H1 (cell line): ENCODE data around the gene PPP3R2. TPM values are rescaled to one million over a fixed set of nuclear protein-coding genes. Genes with fewer than 3 reads are reported as not detected.
"Not testable (repeated sequence)": the region's sequence is repeated elsewhere in the genome, so short reads cannot be mapped to it uniquely, and the experiment has no call there.

Source experiments
- CTCF ChIA-PET: fragments of 300-600 bp; sonication (Branson Sonifier 250); formaldehyde crosslinking; loops from one replicate; lab custom pipeline; 2021; ENCODE audit not compliant: partially characterized antibody; lab: Charles Lee
- POLR2A ChIA-PET: fragments of 300-600 bp; sonication (Branson Sonifier 250); formaldehyde crosslinking; loops from one replicate; lab custom pipeline; 2021; ENCODE audit warnings: inconsistent platforms; ENCODE audit not compliant: partially characterized antibody; lab: Charles Lee
- DNase-seq, 2 experiments: peaks; one replicate each; pipeline versions ENCODE4 v3.0.0 to v3.0.0-alpha.2; 2010 to 2022; ENCODE audit warnings: low spot score in 2 of 2, low read depth in 1 of 2, mixed read lengths in 1 of 2
- FAIRE-seq: peaks from 2 replicates; lab custom pipeline; 2011; peaks lifted over from hg19 to GRCh38; lab: Jason Lieb, UNC
- H2AFZ ChIP-seq: 2 replicates; pipeline ENCODE4 v1.8.1; 2012; ENCODE audit warnings: low read length, inconsistent platforms
- H2AK5ac ChIP-seq: 2 replicates; pipeline ENCODE4 v1.6.1; 2013; ENCODE audit warnings: low read depth, low read length
- H2BK120ac ChIP-seq: replicated peaks from 2 replicates; pipeline ENCODE3; 2013; ENCODE audit warnings: low read depth, low read length, inconsistent platforms
- H2BK12ac ChIP-seq: 2 replicates; pipeline ENCODE4 v1.6.1; 2013; ENCODE audit warnings: low read depth, low read length
- H2BK15ac ChIP-seq: 2 replicates; pipeline ENCODE4 v1.6.1; 2013; ENCODE audit warnings: low read length
- H2BK20ac ChIP-seq: 2 replicates; pipeline ENCODE4 v1.6.1; 2013; ENCODE audit warnings: low read length
- H2BK5ac ChIP-seq: 2 replicates; pipeline ENCODE4 v1.6.1; 2013; ENCODE audit warnings: low read depth, low read length
- H3K14ac ChIP-seq: 2 replicates; pipeline ENCODE4 v1.6.1; 2013; ENCODE audit warnings: inconsistent platforms; ENCODE audit not compliant: insufficient read length
- H3K18ac ChIP-seq: 2 replicates; pipeline ENCODE4 v1.6.1; 2013; ENCODE audit warnings: low read length; ENCODE audit errors: extremely low read depth
- H3K23ac ChIP-seq: 2 replicates; pipeline ENCODE4 v1.6.1; 2013; ENCODE audit warnings: inconsistent platforms; ENCODE audit not compliant: insufficient read length
- H3K23me2 ChIP-seq: 2 replicates; pipeline ENCODE4 v1.6.1; 2013; ENCODE audit warnings: low read depth, low read length
- H3K27ac ChIP-seq: 2 replicates; pipeline ENCODE4 v1.6.1; 2011; ENCODE audit warnings: low read depth, low read length, inconsistent platforms
- H3K27me3 ChIP-seq, 4 experiments: replicated peaks in 1 of 4; 1 replicate in 1 of 4; 2 replicates in 3 of 4; pipeline versions ENCODE4 v1.6.1 to v1.8.1; 2011 to 2013; ENCODE audit warnings: low read length in 3 of 4, mild to moderate bottlenecking in 3 of 4, inconsistent platforms in 2 of 4, mixed read lengths in 2 of 4, moderate library complexity in 1 of 4; ENCODE audit not compliant: control insufficient read depth in 3 of 4, insufficient read depth in 3 of 4; ENCODE audit errors: extremely low read depth in 1 of 4
- H3K36me3 ChIP-seq, 4 experiments: 2 replicates each; pipeline versions ENCODE4 v1.6.1 to v1.8.1; 2011 to 2013; ENCODE audit warnings: mild to moderate bottlenecking in 4 of 4, low read length in 3 of 4, moderate library complexity in 2 of 4, control low read depth in 1 of 4, inconsistent platforms in 1 of 4; ENCODE audit not compliant: insufficient read depth in 4 of 4, control insufficient read depth in 2 of 4
- H3K4ac ChIP-seq: replicated peaks from 2 replicates; pipeline ENCODE3; 2013; ENCODE audit warnings: low read length, low read depth, mixed read lengths, inconsistent platforms; ENCODE audit not compliant: insufficient read length
- H3K4me1 ChIP-seq, 4 experiments: replicated peaks in 1 of 4; 1 replicate in 1 of 4; 2 replicates in 3 of 4; pipeline versions ENCODE4 v1.6.1 to v1.8.1; 2011 to 2013; ENCODE audit warnings: low read length in 3 of 4, inconsistent platforms in 2 of 4, mixed read lengths in 1 of 4; ENCODE audit not compliant: insufficient read depth in 4 of 4, control insufficient read depth in 3 of 4
- H3K4me2 ChIP-seq, 2 experiments: 2 replicates each; pipeline versions ENCODE4 v1.6.1 to v1.8.1; 2011 to 2013; ENCODE audit warnings: low read depth in 2 of 2, low read length in 2 of 2, control low read depth in 1 of 2, inconsistent platforms in 1 of 2, mild to moderate bottlenecking in 1 of 2; ENCODE audit not compliant: insufficient read depth in 1 of 2
- H3K4me3 ChIP-seq, 4 experiments: fragments of 200-600, 300-600 bp in 1 of 4; sonication (generic), shearing (Covaris generic), sonication (Bioruptor Twin) in 1 of 4; 2 replicates each; pipeline versions ENCODE4 v1.5.1 to v1.8.1; 2011 to 2016; ENCODE audit warnings: low read length in 4 of 4, low read depth in 3 of 4, control low read depth in 2 of 4, inconsistent platforms in 2 of 4, mild to moderate bottlenecking in 2 of 4, mixed read lengths in 1 of 4, moderate library complexity in 1 of 4; ENCODE audit not compliant: insufficient read depth in 2 of 4; ENCODE audit errors: extremely low read depth in 1 of 4
- H3K56ac ChIP-seq: replicated peaks from 2 replicates; pipeline ENCODE3; 2013; ENCODE audit warnings: low read depth, mild to moderate bottlenecking, mixed read lengths, low read length, inconsistent platforms; ENCODE audit not compliant: insufficient read length
- H3K79me1 ChIP-seq: 2 replicates; pipeline ENCODE4 v1.6.1; 2013; ENCODE audit warnings: low read depth, low read length, control low read depth
- H3K79me2 ChIP-seq, 2 experiments: 2 replicates each; pipeline versions ENCODE4 v1.6.1 to v1.8.1; 2012 to 2013; ENCODE audit warnings: low read length in 2 of 2, mild to moderate bottlenecking in 2 of 2, inconsistent platforms in 1 of 2; ENCODE audit not compliant: insufficient read depth in 2 of 2, control insufficient read depth in 1 of 2
- H3K9ac ChIP-seq, 4 experiments: replicated peaks in 1 of 4; 1 replicate in 1 of 4; 2 replicates in 3 of 4; pipeline versions ENCODE4 v1.6.1 to v1.8.1; 2011 to 2013; ENCODE audit warnings: low read depth in 3 of 4, low read length in 3 of 4, control low read depth in 2 of 4, mild to moderate bottlenecking in 2 of 4, moderate library complexity in 2 of 4, inconsistent platforms in 1 of 4; ENCODE audit errors: extremely low read depth in 1 of 4
- H3K9me3 ChIP-seq, 2 experiments: 2 replicates each; pipeline versions ENCODE4 v1.6.1 to v1.8.1; 2012 to 2013; ENCODE audit warnings: mild to moderate bottlenecking in 2 of 2, moderate library complexity in 2 of 2, control low read depth in 1 of 2, inconsistent platforms in 1 of 2, low read depth in 1 of 2, low read length in 1 of 2, mixed read lengths in 1 of 2; ENCODE audit not compliant: insufficient read depth in 2 of 2
- H4K20me1 ChIP-seq, 2 experiments: replicated peaks in 1 of 2; 2 replicates each; pipeline versions ENCODE3 to v1.8.1; 2011 to 2013; ENCODE audit warnings: inconsistent platforms in 2 of 2, low read length in 2 of 2, mild to moderate bottlenecking in 1 of 2; ENCODE audit not compliant: insufficient read depth in 2 of 2, control insufficient read depth in 1 of 2
- H4K5ac ChIP-seq: 2 replicates; pipeline ENCODE4 v1.6.1; 2013; ENCODE audit warnings: low read length, low read depth, mixed read lengths, inconsistent platforms; ENCODE audit not compliant: insufficient read length
- H4K8ac ChIP-seq: 2 replicates; pipeline ENCODE4 v1.8.0; 2013; ENCODE audit warnings: mild to moderate bottlenecking, moderate library complexity, low read length, inconsistent platforms; ENCODE audit not compliant: insufficient read depth; ENCODE audit errors: extremely low read depth
- H4K91ac ChIP-seq: replicated peaks from 2 replicates; pipeline ENCODE3; 2013; ENCODE audit warnings: low read length, mixed read lengths, inconsistent platforms; ENCODE audit not compliant: insufficient read length
- RAD21 ChIP-seq, 2 experiments: IDR thresholded peaks in 1 of 2; conservative IDR thresholded peaks in 1 of 2; 2 replicates each; pipeline ENCODE4 v1.6.1; 2011; ENCODE audit warnings: low read depth in 2 of 2, low read length in 2 of 2, improper control_type of control experiment in 1 of 2, inconsistent platforms in 1 of 2, mild to moderate bottlenecking in 1 of 2, moderate library complexity in 1 of 2
- WGBS, 2 experiments: shearing (Covaris generic) in 1 of 2; methylation state at CpG; one replicate each; pipeline versions ENCODE4 v1.1.6 to v1.1.7; 2013 to 2015; ENCODE audit warnings: low lambda C conversion rate in 2 of 2, mixed read lengths in 2 of 2, inconsistent platforms in 1 of 2, low coverage in 1 of 2, missing lambda C conversion rate in 1 of 2; ENCODE audit not compliant: insufficient replicate concordance in 2 of 2, insufficient coverage in 1 of 2, insufficient read length in 1 of 2; ENCODE audit errors: extremely low coverage in 1 of 2, missing lambda C conversion rate in 1 of 2; 5-methylcytosine and 5-hydroxymethylcytosine counted together
- polyA plus RNA-seq, 7 experiments: library from polyadenylated mRNA; depleted of rRNA in 3 of 7; stranded (reverse) in 5 of 7; unstranded in 2 of 7; fragments of >200 nt in 5 of 7; fragments of 200-250 nt in 2 of 7; gene quantifications; 1 replicate in 5 of 7; 2 replicates in 1 of 7; 4 replicates in 1 of 7; pipeline versions ENCODE4 v1.2.1 to v1.2.3, GENCODE V29; 2011 to 2013; ENCODE audit warnings: missing spikeins in 2 of 7, mixed read lengths in 2 of 7
- total RNA-seq: library from RNA; stranded (reverse); fragmentation: NEBNext Ultra II Directional; extraction: Animal tissue kit (Norgen Biotek cat#: 25700); gene quantifications from 2 replicates; pipeline ENCODE4 v1.2.1, GENCODE V29; 2021
- TF ChIP-seq, protein P1 (sequence below), 3 experiments: IDR thresholded peaks; 1 replicate in 2 of 3; 2 replicates in 1 of 3; pipeline versions ENCODE4 v1.5.1 to v1.6.1; 2011; ENCODE audit warnings: low read length in 3 of 3, mild to moderate bottlenecking in 3 of 3, inconsistent platforms in 2 of 3, low read depth in 1 of 3, moderate library complexity in 1 of 3; ENCODE audit not compliant: insufficient read depth in 1 of 3; ENCODE audit errors: control extremely low read depth in 1 of 3

Gene PPP3R2
- total and polyA plus RNA-seq, 2 of the 8 experiments (the other 6 are each of a cell fraction or from before 2014, with no cell fraction given): not detected

DNA sequence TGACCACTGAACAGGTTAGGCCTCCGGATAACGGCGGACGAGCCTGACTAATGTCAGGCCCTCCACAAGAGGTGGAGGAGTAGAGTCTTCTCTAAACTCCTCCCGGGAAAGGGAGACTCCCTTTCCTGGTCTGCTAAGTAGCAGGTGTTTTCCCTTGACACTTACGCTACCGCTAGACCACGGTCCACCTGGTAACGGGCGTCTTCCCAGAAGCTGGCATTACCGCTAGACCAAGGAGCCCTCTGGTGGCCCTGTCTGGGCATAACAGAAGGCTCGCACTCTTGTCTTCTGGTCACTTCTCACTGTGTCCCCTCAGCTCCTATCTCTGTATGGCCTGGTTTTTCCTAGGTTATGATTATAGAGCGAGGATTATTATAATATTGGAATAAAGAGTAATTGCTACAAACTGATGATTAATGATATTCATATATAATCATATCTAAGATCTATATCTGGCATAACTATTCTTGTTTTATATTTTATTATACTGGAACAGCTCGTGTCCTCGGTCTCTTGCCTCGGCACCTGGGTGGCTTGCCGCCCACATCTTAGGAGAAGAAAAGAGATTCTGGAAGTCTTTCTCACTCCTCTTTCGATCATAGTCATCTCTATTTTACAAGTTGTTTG, 45.2 kb downstream of the PPP3R2 start:
- H3K23me2 ChIP-seq, H3K4ac ChIP-seq, FAIRE-seq, H3K4me2 ChIP-seq, H4K91ac ChIP-seq, H3K4me1 ChIP-seq, H3K79me1 ChIP-seq, H3K4me3 ChIP-seq, H4K8ac ChIP-seq, H3K18ac ChIP-seq, H2AFZ ChIP-seq, H3K9me3 ChIP-seq, H2BK15ac ChIP-seq, H2BK120ac ChIP-seq, H2AK5ac ChIP-seq, H3K9ac ChIP-seq, H4K5ac ChIP-seq, H2BK12ac ChIP-seq, H3K14ac ChIP-seq, H4K20me1 ChIP-seq, H3K56ac ChIP-seq, H2BK20ac ChIP-seq, H3K27me3 ChIP-seq, H3K23ac ChIP-seq, H3K27ac ChIP-seq, H2BK5ac ChIP-seq, H3K79me2 ChIP-seq: not testable (repeated sequence)
- peak in 1 of 2 experiments; percentile 66 for DNase-seq
- ChIA-PET CTCF (interaction anchor here (0.6 to 1.7 kb wide), 13 partner anchors 9 to 863 kb away, joined by 3 to 10 read pairs (median 3); no protein-coding TSS in a partner anchor), POLR2A (interaction anchor here (0.7 kb wide), 1 partner anchor 151 kb away, joined by 3 read pairs; the partner anchor contains the start of genes MRPL50 and ZNF189)
- 74% methylated on average over 18 of the region's 18 CpGs; no CpG with 5 or more reads in 1 of the 2 experiments for WGBS, 2 experiments
- TF ChIP-seq RAD21 (IDR thresholded peaks at IDR 0.05 in 1 of 2, conservative IDR thresholded peaks at IDR 0.05 in 1 of 2; ENCODE audit: low read depth in 2 of 2, low read length in 2 of 2): peak; percentile 30 to 39; a peak in 3 of 4 replicates
- TF ChIP-seq, protein P1, sequence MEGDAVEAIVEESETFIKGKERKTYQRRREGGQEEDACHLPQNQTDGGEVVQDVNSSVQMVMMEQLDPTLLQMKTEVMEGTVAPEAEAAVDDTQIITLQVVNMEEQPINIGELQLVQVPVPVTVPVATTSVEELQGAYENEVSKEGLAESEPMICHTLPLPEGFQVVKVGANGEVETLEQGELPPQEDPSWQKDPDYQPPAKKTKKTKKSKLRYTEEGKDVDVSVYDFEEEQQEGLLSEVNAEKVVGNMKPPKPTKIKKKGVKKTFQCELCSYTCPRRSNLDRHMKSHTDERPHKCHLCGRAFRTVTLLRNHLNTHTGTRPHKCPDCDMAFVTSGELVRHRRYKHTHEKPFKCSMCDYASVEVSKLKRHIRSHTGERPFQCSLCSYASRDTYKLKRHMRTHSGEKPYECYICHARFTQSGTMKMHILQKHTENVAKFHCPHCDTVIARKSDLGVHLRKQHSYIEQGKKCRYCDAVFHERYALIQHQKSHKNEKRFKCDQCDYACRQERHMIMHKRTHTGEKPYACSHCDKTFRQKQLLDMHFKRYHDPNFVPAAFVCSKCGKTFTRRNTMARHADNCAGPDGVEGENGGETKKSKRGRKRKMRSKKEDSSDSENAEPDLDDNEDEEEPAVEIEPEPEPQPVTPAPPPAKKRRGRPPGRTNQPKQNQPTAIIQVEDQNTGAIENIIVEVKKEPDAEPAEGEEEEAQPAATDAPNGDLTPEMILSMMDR (IDR thresholded peaks at IDR 0.05; ENCODE audit: control extremely low read depth in 1 of 3, insufficient read depth in 1 of 3, low read depth in 1 of 3, low read length in 3 of 3): peak; percentile 2 to 12 (median 10); a peak in 2 of 4 replicates
- H3K36me3 ChIP-seq: peaks cover 17 to 89% (median 57%) of the 10 kb centered on the region in 4 experiments
